Measurements from ENCODE around the gene MRGPRX4. TPM values are rescaled to one million over a fixed set of nuclear protein-coding genes. Genes with fewer than 3 reads are reported as not detected.
"Not testable (repeated sequence)": the region's sequence is repeated elsewhere in the genome, so short reads cannot be mapped to it uniquely, and the experiment has no call there.

The MRGPRX4 gene
- total RNA-seq, 4 donors from 2014 or later: not detected

DNA sequence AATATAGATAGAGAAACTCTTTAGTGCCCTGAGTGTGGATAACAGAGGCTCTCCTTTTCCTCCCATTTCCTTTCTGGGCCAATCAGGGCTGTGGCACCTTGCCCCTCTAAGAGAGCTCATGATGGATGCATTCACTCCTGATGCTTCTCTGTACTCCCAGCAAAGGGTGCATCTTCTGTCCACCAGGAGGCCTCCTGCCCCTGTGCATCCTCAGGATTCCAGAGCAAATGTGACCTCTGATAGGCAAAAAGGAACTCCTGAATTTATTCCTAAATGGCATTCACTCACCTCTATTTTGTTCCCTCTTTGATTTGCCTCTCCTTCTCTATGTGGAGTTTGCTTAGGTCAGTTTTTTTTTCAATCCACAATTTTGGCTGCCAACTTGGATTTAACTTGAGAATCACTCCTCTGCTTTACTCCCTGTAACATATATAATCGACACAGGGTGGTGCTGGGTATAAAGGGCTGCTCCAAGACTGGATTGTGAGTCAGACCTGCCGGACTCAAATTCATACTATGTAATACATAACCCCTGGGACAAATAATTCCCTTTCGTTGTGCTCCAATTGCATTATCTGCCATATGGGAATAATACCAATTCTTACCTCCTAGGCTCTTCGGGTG lies 1.1 kb upstream of the MRGPRX4 start:
- Histone ChIP-seq H3K4me3 (no peak overlapping the region), H3K4me1 (no peaks in the 10 kb centered on the region), H3K9me3 (no peaks in the 10 kb centered on the region), H3K36me3 (no peaks in the 10 kb centered on the region), H3K27me3 (no peaks in the 10 kb centered on the region), H3K27ac (no peak overlapping the region)
- no peak for TF ChIP-seq POLR2A (IDR thresholded peaks at IDR 0.05)
- TF ChIP-seq, protein P1, sequence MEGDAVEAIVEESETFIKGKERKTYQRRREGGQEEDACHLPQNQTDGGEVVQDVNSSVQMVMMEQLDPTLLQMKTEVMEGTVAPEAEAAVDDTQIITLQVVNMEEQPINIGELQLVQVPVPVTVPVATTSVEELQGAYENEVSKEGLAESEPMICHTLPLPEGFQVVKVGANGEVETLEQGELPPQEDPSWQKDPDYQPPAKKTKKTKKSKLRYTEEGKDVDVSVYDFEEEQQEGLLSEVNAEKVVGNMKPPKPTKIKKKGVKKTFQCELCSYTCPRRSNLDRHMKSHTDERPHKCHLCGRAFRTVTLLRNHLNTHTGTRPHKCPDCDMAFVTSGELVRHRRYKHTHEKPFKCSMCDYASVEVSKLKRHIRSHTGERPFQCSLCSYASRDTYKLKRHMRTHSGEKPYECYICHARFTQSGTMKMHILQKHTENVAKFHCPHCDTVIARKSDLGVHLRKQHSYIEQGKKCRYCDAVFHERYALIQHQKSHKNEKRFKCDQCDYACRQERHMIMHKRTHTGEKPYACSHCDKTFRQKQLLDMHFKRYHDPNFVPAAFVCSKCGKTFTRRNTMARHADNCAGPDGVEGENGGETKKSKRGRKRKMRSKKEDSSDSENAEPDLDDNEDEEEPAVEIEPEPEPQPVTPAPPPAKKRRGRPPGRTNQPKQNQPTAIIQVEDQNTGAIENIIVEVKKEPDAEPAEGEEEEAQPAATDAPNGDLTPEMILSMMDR (IDR thresholded peaks at IDR 0.05): no peak
- intact Hi-C loops (cut with DNase I; ENCODE audit: low total_unique reads): no loop called here
- no peak for DNase-seq

DNA sequence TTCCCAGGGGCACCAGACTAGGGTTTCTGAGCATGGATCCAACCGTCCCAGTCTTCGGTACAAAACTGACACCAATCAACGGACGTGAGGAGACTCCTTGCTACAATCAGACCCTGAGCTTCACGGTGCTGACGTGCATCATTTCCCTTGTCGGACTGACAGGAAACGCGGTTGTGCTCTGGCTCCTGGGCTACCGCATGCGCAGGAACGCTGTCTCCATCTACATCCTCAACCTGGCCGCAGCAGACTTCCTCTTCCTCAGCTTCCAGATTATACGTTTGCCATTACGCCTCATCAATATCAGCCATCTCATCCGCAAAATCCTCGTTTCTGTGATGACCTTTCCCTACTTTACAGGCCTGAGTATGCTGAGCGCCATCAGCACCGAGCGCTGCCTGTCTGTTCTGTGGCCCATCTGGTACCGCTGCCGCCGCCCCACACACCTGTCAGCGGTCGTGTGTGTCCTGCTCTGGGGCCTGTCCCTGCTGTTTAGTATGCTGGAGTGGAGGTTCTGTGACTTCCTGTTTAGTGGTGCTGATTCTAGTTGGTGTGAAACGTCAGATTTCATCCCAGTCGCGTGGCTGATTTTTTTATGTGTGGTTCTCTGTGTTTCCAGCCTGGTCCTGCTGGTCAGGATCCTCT lies 709 bp downstream of the MRGPRX4 start:
- Histone ChIP-seq H3K27me3 (no peaks in the 10 kb centered on the region), H3K4me3 (no peak overlapping the region), H3K9me3 (no peaks in the 10 kb centered on the region), H3K36me3 (no peaks in the 10 kb centered on the region), H3K4me1 (no peaks in the 10 kb centered on the region), H3K27ac (no peak overlapping the region)
- intact Hi-C loops (cut with DNase I; ENCODE audit: low total_unique reads): no loop called here
- TF ChIP-seq POLR2A (IDR thresholded peaks at IDR 0.05): no peak
- TF ChIP-seq, protein P1 (IDR thresholded peaks at IDR 0.05): no peak
- no peak for DNase-seq

DNA sequence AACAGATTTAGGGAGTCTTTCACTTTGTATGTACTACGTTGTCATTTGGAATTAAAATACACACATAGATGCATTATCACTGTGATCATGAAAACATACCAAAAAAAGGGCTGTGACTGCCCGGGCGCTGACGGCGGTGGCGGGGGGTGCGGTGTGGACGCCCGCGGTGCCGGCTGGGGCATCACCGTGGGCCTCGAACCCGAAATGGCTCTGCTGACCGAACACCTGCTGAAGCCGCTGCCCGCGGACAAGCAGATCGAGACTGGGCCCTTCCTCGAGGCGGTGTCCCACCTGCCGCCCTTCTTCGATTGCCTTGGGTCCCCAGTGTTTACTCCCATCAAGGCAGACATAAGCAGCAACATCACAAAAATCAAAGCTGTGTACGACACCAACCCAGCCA lies 16.2 kb downstream of the MRGPRX4 start:
- H3K27me3 ChIP-seq: no peaks in the 10 kb centered on the region
- no peak for TF ChIP-seq POLR2A (IDR thresholded peaks at IDR 0.05)
- TF ChIP-seq, protein P1 (IDR thresholded peaks at IDR 0.05): no peak

DNA sequence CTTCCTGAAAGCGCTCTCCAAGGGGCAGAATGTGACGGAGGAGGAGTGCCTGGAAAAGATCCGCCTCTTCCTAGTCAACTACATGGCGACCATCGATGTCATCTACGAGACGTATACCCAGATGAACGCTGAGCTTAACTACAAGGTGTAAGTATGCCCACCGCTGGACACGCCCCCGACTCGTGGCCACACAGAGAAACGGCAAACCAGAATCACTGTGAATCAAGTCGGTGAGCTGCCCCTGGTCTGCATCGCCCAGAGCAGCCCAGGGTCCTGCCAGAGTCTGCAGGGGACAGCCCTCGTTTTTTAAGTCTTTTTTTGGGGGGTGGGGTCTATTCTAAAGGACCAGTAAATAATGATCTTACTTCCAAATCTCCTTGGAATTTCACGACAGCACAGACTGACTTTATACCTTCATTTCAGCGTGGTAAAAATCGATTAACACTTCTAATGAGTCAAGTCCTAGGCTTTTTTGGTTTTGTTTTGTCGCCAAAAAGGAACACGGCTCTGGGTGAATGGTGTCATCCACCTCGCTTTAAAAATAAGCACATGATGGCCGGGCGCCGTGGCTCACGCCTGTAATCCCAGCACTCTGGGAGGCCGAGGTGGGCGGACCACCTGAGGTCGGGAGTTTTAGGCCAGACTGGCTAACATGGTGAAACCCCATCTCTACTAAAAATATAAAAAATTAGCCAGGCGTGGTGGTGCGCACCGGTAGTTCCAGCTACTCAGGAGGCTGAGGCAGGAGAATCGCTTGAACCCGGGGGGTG lies 17.0 kb downstream of the MRGPRX4 start:
- intact Hi-C loops (cut with DNase I; ENCODE audit: low total_unique reads); H3K4me1 ChIP-seq: not testable (repeated sequence)

More for the DNA sequence above, 16.2 kb downstream of the MRGPRX4 start:
- Histone ChIP-seq H3K36me3 (no peaks in the 10 kb centered on the region), H3K4me1 (no peaks in the 10 kb centered on the region), H3K27ac (no peak overlapping the region), H3K4me3 (no peak overlapping the region), H3K9me3 (no peaks in the 10 kb centered on the region)
- intact Hi-C loops (cut with DNase I; ENCODE audit: low total_unique reads): no loop called here
- DNase-seq: no peak

DNA sequence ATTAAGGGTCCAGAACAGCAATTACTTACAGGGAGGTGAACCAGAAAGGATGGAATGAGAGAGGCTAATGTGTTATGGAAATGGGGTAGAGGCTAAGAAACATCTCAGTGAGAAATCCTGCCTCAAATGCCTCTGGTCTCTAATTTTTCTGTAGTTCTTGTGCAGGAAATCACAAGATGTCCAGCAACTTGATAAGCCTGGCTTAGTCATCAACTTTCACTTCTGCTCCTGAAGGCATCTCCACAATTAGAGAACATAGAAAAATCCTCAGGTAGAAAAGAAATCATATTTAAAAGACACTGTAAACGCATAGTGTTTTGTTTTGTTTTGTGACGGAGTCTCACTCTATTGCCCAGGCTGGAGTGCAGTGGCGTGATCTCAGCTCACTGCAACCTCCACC lies 18.7 kb downstream of the MRGPRX4 start:
- intact Hi-C loops (cut with DNase I; ENCODE audit: low total_unique reads): no loop called here
- H3K36me3 ChIP-seq: no peaks in the 10 kb centered on the region
- no peak for TF ChIP-seq POLR2A (IDR thresholded peaks at IDR 0.05)
- TF ChIP-seq, protein P1 (IDR thresholded peaks at IDR 0.05): no peak
- H3K4me1 ChIP-seq: no peaks in the 10 kb centered on the region
- H3K27ac ChIP-seq: no peak overlapping the region
- no peaks in the 10 kb centered on the region for H3K27me3 ChIP-seq
- DNase-seq: no peak
- no peak overlapping the region for H3K4me3 ChIP-seq
- H3K9me3 ChIP-seq: no peaks in the 10 kb centered on the region

More for the DNA sequence above, 17.0 kb downstream of the MRGPRX4 start:
- H3K27me3 ChIP-seq, H3K36me3 ChIP-seq, H3K27ac ChIP-seq, H3K4me3 ChIP-seq, DNase-seq, H3K9me3 ChIP-seq: not testable (repeated sequence)

Measured in uterus (tissue), 4 donors.